ACHN (cell line): ENCODE results near the gene ZNF385A.
A peak's percentile ranks its signal among the peaks of the same experiment; 100 is the strongest.

Experiments used
- DNase-seq: peaks from one replicate; pipeline ENCODE4 v3.0.0-alpha.2; 2015
- in situ Hi-C: cut with HindIII; loops from 2 replicates; pipeline ENCODE4 v1.10.0; 2017; ENCODE audit warnings: low sequenced_read_pairs, low pct_ligation_motif_present, low pct_unique_long_range_greater_than_20kb

Gene ZNF385A

GRCh38 chr12:54397157-54397556 is 12.6 kb upstream of the ZNF385A start:
- in situ Hi-C loops = no loop called here
- DNase-seq = no peak

- DNase-seq = no peak
- in situ Hi-C loops = no loop called here
These were observed 11.0 kb upstream of the ZNF385A start for GRCh38 chr12:54395545-54395944.

GRCh38 chr12:54394986-54395385 is 10.5 kb upstream of the ZNF385A start:
- in situ Hi-C loops = no loop called here
- no peak for DNase-seq

- DNase-seq = peak; percentile 68
- in situ Hi-C loops = no loop called here
These were observed 9.8 kb upstream of the ZNF385A start for GRCh38 chr12:54394281-54394719.

- no peak for DNase-seq
These were observed 9.2 kb upstream of the ZNF385A start for GRCh38 chr12:54393743-54394142.

GRCh38 chr12:54393207-54393609 is 8.7 kb upstream of the ZNF385A start:
- in situ Hi-C loops = no loop called here
- no peak for DNase-seq

More at GRCh38 chr12:54393743-54394142, 9.2 kb upstream of the ZNF385A start:
- in situ Hi-C loops = no loop called here

GRCh38 chr12:54392485-54393206 is 8.1 kb upstream of the ZNF385A start:
- in situ Hi-C loops = no loop called here
- DNase-seq = no peak

- DNase-seq = peak; percentile 75
These were observed 6.4 kb upstream of the ZNF385A start for GRCh38 chr12:54390668-54391551.

GRCh38 chr12:54390176-54390667 is 5.7 kb upstream of the ZNF385A start:
- in situ Hi-C loops = no loop called here
- DNase-seq = no peak

More at GRCh38 chr12:54390668-54391551, 6.4 kb upstream of the ZNF385A start:
- in situ Hi-C loops = no loop called here

GRCh38 chr12:54389607-54390175 is 5.2 kb upstream of the ZNF385A start:
- in situ Hi-C loops = no loop called here
- DNase-seq = no peak

GRCh38 chr12:54389134-54389508 is 4.6 kb upstream of the ZNF385A start:
- in situ Hi-C loops = no loop called here
- no peak for DNase-seq

GRCh38 chr12:54388237-54389133 is 4.0 kb upstream of the ZNF385A start:
- in situ Hi-C loops = no loop called here
- no peak for DNase-seq

GRCh38 chr12:54387114-54387467 is 2.6 kb upstream of the ZNF385A start:
- DNase-seq = no peak
- in situ Hi-C loops = no loop called here

- no peak for DNase-seq
- in situ Hi-C loops = no loop called here
These were observed 2.0 kb upstream of the ZNF385A start for GRCh38 chr12:54386403-54387113.

GRCh38 chr12:54385251-54385914 is 850 bp upstream of the ZNF385A start:
- DNase-seq = no peak
- in situ Hi-C loops = no loop called here

- DNase-seq = peak; percentile 75
- in situ Hi-C loops = no loop called here
These were observed 1.4 kb downstream of the ZNF385A start for GRCh38 chr12:54383041-54383609.

- no peak for DNase-seq
- in situ Hi-C loops = no loop called here
These were observed 3.4 kb downstream of the ZNF385A start for GRCh38 chr12:54381136-54381535.
